ENCODE data around the gene LPIN2. TPM values are rescaled to one million over a fixed set of nuclear protein-coding genes. Genes with fewer than 3 reads are reported as not detected.
A peak's percentile ranks its signal among the peaks of the same experiment; 100 is the strongest.

Gene LPIN2
- total and polyA plus RNA-seq, 5 experiments from 2014 or later, result 38.6 to 59.6 (median 54.9) TPM

GRCh38 chr18:2984703-2985261, 28.2 kb downstream of the LPIN2 start:
- Mint-ChIP-seq H3K4me3 (peak overlapping the region in 4 of 10 donors; percentile 35 to 63 (median 41)), H3K4me1 (peaks cover 15 to 60% (median 48%) of the 10 kb centered on the region in 4 donors), H3K9me3 (no peaks in the 10 kb centered on the region), H3K27me3 (no peaks in the 10 kb centered on the region), H3K27ac (peak overlapping the region; percentile 75 to 96 (median 88)), H3K36me3 (peaks cover 0 to 11% (median 0%) of the 10 kb centered on the region in 3 donors)
- DNase-seq (no peak), ATAC-seq (no peak)
- POLR2A ChIA-PET, result interaction anchor here (0.6 to 1.6 kb wide), 14 partner anchors 10 to 414 kb away, joined by 3 to 9 read pairs (median 4); no protein-coding TSS in a partner anchor

- Mint-ChIP-seq H3K9me3 (no peaks in the 10 kb centered on the region), H3K4me1 (peaks cover 19 to 64% (median 53%) of the 10 kb centered on the region in 4 donors)
- POLR2A ChIA-PET, result interaction anchor here (2.7 kb wide), 1 partner anchor 14 kb away, joined by 25 read pairs; no protein-coding TSS in a partner anchor
Measured at GRCh38 chr18:2984091-2984490, 28.9 kb downstream of the LPIN2 start.

GRCh38 chr18:2983296-2983695, 29.6 kb downstream of the LPIN2 start:
- POLR2A ChIA-PET, result interaction anchor here (1.1 to 2.7 kb wide), 9 partner anchors 13 to 278 kb away, joined by 3 to 27 read pairs (median 8); partner anchors contain the start of gene MYL12A

More at GRCh38 chr18:2984091-2984490, 28.9 kb downstream of the LPIN2 start:
- Mint-ChIP-seq H3K4me3 (peak overlapping the region in 8 of 10 donors; percentile 35 to 63 (median 42)), H3K27me3 (no peaks in the 10 kb centered on the region), H3K36me3 (peaks cover 0 to 11% (median under 1%) of the 10 kb centered on the region in 3 donors), H3K27ac (peak overlapping the region; percentile 75 to 96 (median 88))
- DNase-seq (no peak), ATAC-seq (no peak)

GRCh38 chr18:2982452-2983269, 30.3 kb downstream of the LPIN2 start:
- POLR2A ChIA-PET, result interaction anchor here (0.6 to 2.7 kb wide), 13 partner anchors 8 to 279 kb away, joined by 3 to 27 read pairs (median 5); partner anchors contain the start of gene MYL12A
- DNase-seq (peak in 2 of 10 donors; percentile 47 to 50), ATAC-seq (peak; percentile 35 to 43)
- Mint-ChIP-seq H3K27ac (peak overlapping the region; percentile 88 to 99 (median 96)), H3K4me3 (peak overlapping the region; percentile 81 to 96 (median 89)), H3K9me3 (no peaks in the 10 kb centered on the region), H3K4me1 (peaks cover 29 to 75% (median 63%) of the 10 kb centered on the region in 4 donors), H3K27me3 (no peaks in the 10 kb centered on the region), H3K36me3 (peaks cover 0 to 7% (median 6%) of the 10 kb centered on the region in 3 donors)

More at GRCh38 chr18:2983296-2983695, 29.6 kb downstream of the LPIN2 start:
- no peaks in the 10 kb centered on the region for H3K9me3 Mint-ChIP-seq
- H3K27me3 Mint-ChIP-seq, result no peaks in the 10 kb centered on the region
- ATAC-seq, result no peak
- peaks cover 0 to 11% (median 6%) of the 10 kb centered on the region in 3 donors for H3K36me3 Mint-ChIP-seq
- peak overlapping the region; percentile 81 to 96 (median 89) for H3K4me3 Mint-ChIP-seq
- H3K4me1 Mint-ChIP-seq, result peaks cover 26 to 71% (median 59%) of the 10 kb centered on the region in 4 donors
- no peak for DNase-seq
- peak overlapping the region; percentile 88 to 99 (median 96) for H3K27ac Mint-ChIP-seq

GRCh38 chr18:2982022-2982421, 30.9 kb downstream of the LPIN2 start:
- no peaks in the 10 kb centered on the region for H3K27me3 Mint-ChIP-seq
- no peak for ATAC-seq
- no peaks in the 10 kb centered on the region for H3K9me3 Mint-ChIP-seq
- peaks cover 34 to 82% (median 70%) of the 10 kb centered on the region in 4 donors for H3K4me1 Mint-ChIP-seq
- H3K4me3 Mint-ChIP-seq, result peak overlapping the region; percentile 81 to 96 (median 89)
- POLR2A ChIA-PET, result interaction anchor here (0.6 to 2.7 kb wide), 11 partner anchors 9 to 265 kb away, joined by 3 to 27 read pairs (median 6); partner anchors contain the start of gene MYL12A
- H3K36me3 Mint-ChIP-seq, result peaks cover 0 to 6% (median 1%) of the 10 kb centered on the region in 3 donors
- no peak for DNase-seq
- peak overlapping the region; percentile 88 to 99 (median 94) for H3K27ac Mint-ChIP-seq

GRCh38 chr18:2981212-2981728, 31.7 kb downstream of the LPIN2 start:
- DNase-seq (no peak), ATAC-seq (peak in 1 of 2 donors; percentile 13)
- POLR2A ChIA-PET, result interaction anchor here (0.9 to 3.2 kb wide), 12 partner anchors 10 to 326 kb away, joined by 3 to 59 read pairs (median 14); partner anchors contain the start of genes MYL12A, MYL12B and SMCHD1
- Mint-ChIP-seq H3K36me3 (peaks cover 0 to 6% (median 5%) of the 10 kb centered on the region in 3 donors), H3K27me3 (no peaks in the 10 kb centered on the region), H3K9me3 (no peaks in the 10 kb centered on the region), H3K4me1 (peaks cover 36 to 89% (median 77%) of the 10 kb centered on the region in 4 donors), H3K27ac (peak overlapping the region; percentile 88 to 99 (median 94)), H3K4me3 (peak overlapping the region; percentile 81 to 96 (median 89))

- POLR2A ChIA-PET, result interaction anchor here (0.5 to 3.2 kb wide), 15 partner anchors 9 to 344 kb away, joined by 3 to 59 read pairs (median 4); partner anchors contain the start of genes MYL12A, MYL12B and SMCHD1
- Mint-ChIP-seq H3K27me3 (no peaks in the 10 kb centered on the region), H3K36me3 (peaks cover 0 to 14% (median 6%) of the 10 kb centered on the region in 3 donors), H3K9me3 (no peaks in the 10 kb centered on the region), H3K4me1 (peaks cover 41 to 92% (median 83%) of the 10 kb centered on the region in 4 donors), H3K4me3 (peak overlapping the region; percentile 81 to 96 (median 89)), H3K27ac (peak overlapping the region; percentile 88 to 99 (median 94))
- DNase-seq (peak in 1 of 10 donors; percentile 52), ATAC-seq (peak; percentile 53 to 60)
Measured at GRCh38 chr18:2979871-2980790, 32.8 kb downstream of the LPIN2 start.

- POLR2A ChIA-PET, result interaction anchor here (1.0 to 3.2 kb wide), 8 partner anchors 8 to 470 kb away, joined by 3 to 59 read pairs (median 8); partner anchors contain the start of gene MYL12A
- Mint-ChIP-seq H3K4me3 (peak overlapping the region; percentile 66 to 96 (median 86)), H3K36me3 (peaks cover 0 to 21% (median 11%) of the 10 kb centered on the region in 3 donors), H3K27me3 (no peaks in the 10 kb centered on the region), H3K27ac (peak overlapping the region; percentile 88 to 99 (median 96)), H3K4me1 (peaks cover 39 to 91% (median 82%) of the 10 kb centered on the region in 4 donors), H3K9me3 (no peaks in the 10 kb centered on the region)
- ATAC-seq (no peak), DNase-seq (no peak)
Measured at GRCh38 chr18:2979129-2979528, 33.8 kb downstream of the LPIN2 start.

GRCh38 chr18:2978661-2979106, 34.3 kb downstream of the LPIN2 start:
- ATAC-seq, result peak in 1 of 2 donors; percentile 18
- POLR2A ChIA-PET, result interaction anchor here (1.0 to 3.2 kb wide), 7 partner anchors 8 to 470 kb away, joined by 3 to 59 read pairs (median 4); no protein-coding TSS in a partner anchor
- H3K4me1 Mint-ChIP-seq, result peaks cover 38 to 89% (median 82%) of the 10 kb centered on the region in 4 donors
- H3K4me3 Mint-ChIP-seq, result peak overlapping the region; percentile 66 to 96 (median 86)
- H3K36me3 Mint-ChIP-seq, result peaks cover 0 to 25% (median 12%) of the 10 kb centered on the region in 3 donors
- peak overlapping the region; percentile 88 to 99 (median 96) for H3K27ac Mint-ChIP-seq
- H3K9me3 Mint-ChIP-seq, result no peaks in the 10 kb centered on the region
- no peak for DNase-seq
- H3K27me3 Mint-ChIP-seq, result no peaks in the 10 kb centered on the region

GRCh38 chr18:2978208-2978607, 34.7 kb downstream of the LPIN2 start:
- Mint-ChIP-seq H3K4me1 (peaks cover 41 to 90% (median 82%) of the 10 kb centered on the region in 4 donors), H3K27ac (peak overlapping the region; percentile 88 to 99 (median 96)), H3K27me3 (no peaks in the 10 kb centered on the region), H3K9me3 (no peaks in the 10 kb centered on the region), H3K36me3 (peaks cover 0 to 27% (median 13%) of the 10 kb centered on the region in 3 donors), H3K4me3 (peak overlapping the region; percentile 66 to 96 (median 86))
- ATAC-seq (no peak), DNase-seq (no peak)
- POLR2A ChIA-PET, result interaction anchor here (1.0 to 3.2 kb wide), 8 partner anchors 7 to 471 kb away, joined by 3 to 59 read pairs (median 6); no protein-coding TSS in a partner anchor

All from naive thymus-derived CD8-positive, alpha-beta T cell (primary cell).